CD4-positive, alpha-beta T cell treated with Interleukin-10 for 1 hour (primary cell): ENCODE data around the gene OR12D2.
"Not testable (repeated sequence)": the region's sequence is repeated elsewhere in the genome, so short reads cannot be mapped to it uniquely, and the experiment has no call there.

Experiments used
- DNase-seq: peaks from one replicate; pipeline ENCODE4 v3.0.0-alpha.2; 2020

OR12D2 gene

DNA sequence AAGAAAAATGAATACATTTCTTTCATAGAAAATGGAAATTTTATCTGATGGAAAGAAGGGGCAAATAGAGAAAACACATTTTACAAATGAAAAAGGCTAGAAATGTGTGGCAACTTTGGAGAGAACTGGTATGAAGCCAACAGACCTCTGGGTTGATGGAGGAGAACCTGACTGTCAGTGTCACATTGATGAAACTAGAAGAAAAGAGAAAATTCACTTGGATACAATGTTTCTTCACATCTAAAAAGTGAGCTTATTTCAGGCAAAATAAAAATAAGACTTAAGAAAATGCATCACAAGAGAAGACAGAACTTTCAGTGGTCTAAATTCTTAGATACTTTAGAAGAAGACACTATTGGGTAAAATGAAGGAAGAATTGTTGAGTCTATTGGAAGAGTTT, at the start of gene OR12D2:
OR12D2 (plus strand) TSS at position 301 of the 400 bp plus-strand sequence. CDS start 1,069 bp downstream, outside the sequence.
- DNase-seq = no peak

GRCh38 chr6:29349348-29349747, 46.1 kb upstream of the OR12D2 start:
- DNase-seq = not testable (repeated sequence)

DNA sequence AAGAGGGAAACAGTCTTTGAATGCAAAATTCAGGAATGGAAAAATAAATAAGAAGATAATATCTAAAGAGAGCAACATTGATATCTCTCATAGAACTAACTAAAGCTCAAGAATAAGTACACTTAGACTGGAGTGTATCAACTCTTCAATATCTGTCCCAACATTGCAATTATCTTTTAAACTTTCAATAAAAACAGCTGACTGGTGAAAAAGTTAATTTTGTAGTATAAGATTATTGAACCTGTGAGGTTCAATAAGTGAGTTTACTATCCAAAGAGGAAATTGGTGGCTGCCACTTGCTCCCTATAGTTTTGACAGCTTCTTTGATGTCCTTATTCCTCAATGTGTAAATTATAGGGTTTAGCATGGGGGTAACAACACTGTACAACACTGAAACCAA, 40.5 kb upstream of the OR12D2 start:
- no peak for DNase-seq

- no peak for DNase-seq
These were observed 39.8 kb upstream of the OR12D2 start for GRCh38 chr6:29355603-29356002.

GRCh38 chr6:29368765-29369164, 26.7 kb upstream of the OR12D2 start, which contains the start of gene OR5V1:
TSS of gene OR5V1 (minus strand) at chr6:29368865. CDS start at chr6:29356195, 12,670 bp downstream.
- no peak for DNase-seq

- no peak for DNase-seq
These were observed 20.2 kb upstream of the OR12D2 start, which contains the start of gene OR12D3 for GRCh38 chr6:29375191-29375590. TSS of gene OR12D3 (minus strand) at chr6:29375291. CDS start at chr6:29375287, 4 bp downstream.

- no peak for DNase-seq
These were observed 19.4 kb upstream of the OR12D2 start for GRCh38 chr6:29376003-29376402.

- no peak for DNase-seq
These were observed 6.9 kb upstream of the OR12D2 start for GRCh38 chr6:29388533-29388932.

GRCh38 chr6:29399525-29399924, 4.1 kb downstream of the OR12D2 start:
- no peak for DNase-seq

DNA sequence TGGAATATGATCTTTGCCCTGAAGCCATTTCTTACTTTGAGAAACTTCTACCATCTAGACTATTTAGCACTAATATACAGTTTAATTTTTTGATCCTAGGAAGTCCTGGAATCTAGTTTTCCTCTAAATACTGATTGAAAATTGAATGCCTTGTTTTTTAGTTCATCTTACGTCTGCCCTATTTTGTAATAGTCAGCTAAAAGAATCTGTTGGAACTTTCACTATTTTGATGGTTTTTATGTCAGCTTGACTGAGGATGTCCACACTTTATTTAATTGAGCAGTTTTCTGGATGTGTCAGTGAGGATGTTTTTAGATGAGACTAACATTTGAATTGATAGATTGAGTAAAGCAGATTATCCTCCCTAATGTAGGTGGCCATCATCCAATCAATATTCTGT, 8.4 kb downstream of the OR12D2 start:
- DNase-seq = no peak

GRCh38 chr6:29414588-29414987, 19.2 kb downstream of the OR12D2 start, which contains the start of gene OR12D1:
TSS of gene OR12D1 (plus strand) at chr6:29414928.
- DNase-seq = no peak

DNA sequence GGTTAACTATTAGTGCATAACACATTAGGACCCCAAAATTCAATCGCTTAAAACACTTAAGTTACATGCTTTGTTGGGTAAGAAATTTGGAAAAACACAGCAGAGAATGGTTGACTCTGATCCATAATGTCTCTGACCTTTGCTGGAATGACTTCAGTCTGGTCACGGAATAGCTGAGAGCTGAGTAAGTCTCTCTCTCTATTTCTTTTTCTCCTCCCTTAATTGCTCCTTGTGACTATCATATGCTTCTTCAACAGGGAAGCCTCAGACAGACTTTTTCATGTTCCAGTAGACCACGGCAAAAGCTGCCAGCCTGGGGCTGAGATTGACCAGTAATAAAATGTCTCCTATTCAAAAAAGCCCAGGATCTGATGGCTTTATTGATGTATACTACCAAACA, 24.1 kb downstream of the OR12D2 start:
- no peak for DNase-seq

GRCh38 chr6:29424168-29424567, 28.7 kb downstream of the OR12D2 start:
- no peak for DNase-seq

DNA sequence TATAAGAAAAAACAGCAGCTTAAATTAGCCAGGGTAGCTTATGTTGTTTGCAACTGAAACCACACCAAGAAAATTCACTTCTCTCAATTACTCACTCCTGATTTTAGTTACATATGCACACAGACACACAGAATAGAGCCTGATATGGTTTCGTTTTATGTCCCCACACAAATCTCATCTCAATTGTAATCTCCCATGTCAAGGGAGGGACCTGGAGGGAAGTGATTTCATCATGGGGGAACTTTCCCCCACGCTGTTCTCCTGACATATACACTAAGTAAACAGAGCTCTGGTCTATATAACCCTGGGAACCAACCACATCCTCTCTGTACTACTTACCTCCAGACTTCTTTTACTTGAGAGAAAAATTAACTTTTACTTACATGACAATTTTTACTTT, 29.1 kb downstream of the OR12D2 start:
- no peak for DNase-seq

- DNase-seq = no peak
These were observed 29.6 kb downstream of the OR12D2 start for GRCh38 chr6:29425075-29425474.

DNA sequence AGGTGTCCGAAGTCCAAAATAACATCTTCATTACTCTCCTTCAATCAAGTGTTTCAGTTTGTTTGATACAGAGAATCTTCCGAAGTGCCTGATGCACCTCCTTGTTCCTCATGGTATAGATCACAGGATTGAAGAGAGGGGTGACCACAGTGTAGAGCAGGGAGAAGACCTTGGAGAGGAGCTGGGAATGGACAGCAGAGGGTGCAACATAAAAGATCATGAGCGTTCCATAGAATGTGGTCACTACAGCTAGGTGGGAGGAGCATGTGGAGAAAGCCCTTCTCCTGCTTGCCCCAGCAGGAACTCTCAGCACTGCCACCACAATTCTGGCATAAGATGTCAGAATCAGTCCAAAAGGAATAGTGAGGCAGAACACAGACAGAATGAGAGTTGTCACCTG, 31.2 kb downstream of the OR12D2 start:
- no peak for DNase-seq

DNA sequence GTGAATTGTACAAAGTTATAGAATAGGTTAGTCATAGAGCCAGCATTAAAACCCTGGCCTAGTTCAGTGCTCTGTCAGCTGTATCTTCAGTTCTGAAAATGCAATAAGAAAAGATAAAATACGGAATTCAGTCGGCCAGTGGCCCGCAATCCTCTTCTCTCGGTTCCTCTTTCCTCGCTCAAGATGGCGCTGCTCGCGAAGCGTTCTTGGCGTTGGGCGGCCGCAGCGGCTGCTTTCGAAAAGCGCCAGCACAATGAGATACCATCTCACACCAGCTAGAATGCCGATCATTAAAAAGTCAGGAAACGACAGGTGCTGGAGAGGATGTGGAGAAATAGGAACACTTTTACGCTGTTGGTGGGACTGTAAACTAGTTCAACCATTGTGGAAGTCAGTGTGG, 41.3 kb downstream of the OR12D2 start:
- DNase-seq = not testable (repeated sequence)

- no peak for DNase-seq
These were observed 43.6 kb downstream of the OR12D2 start, which contains the start of gene OR10C1 for GRCh38 chr6:29439006-29439405. TSS of gene OR10C1 (plus strand) at chr6:29439306. CDS start at chr6:29440016, 710 bp downstream.

GRCh38 chr6:29442719-29443118, 47.3 kb downstream of the OR12D2 start:
- DNase-seq = no peak

- DNase-seq = not testable (repeated sequence)
These were observed 48.6 kb downstream of the OR12D2 start for GRCh38 chr6:29444031-29444430.
